ENCODE data around the gene ACTN2. TPM values are rescaled to one million over a fixed set of nuclear protein-coding genes. Genes with fewer than 3 reads are reported as not detected.

The ACTN2 gene
- total and polyA plus RNA-seq, 8 donors = 0.37 to 17.4 (median 1.9) TPM; not detected in 1

DNA sequence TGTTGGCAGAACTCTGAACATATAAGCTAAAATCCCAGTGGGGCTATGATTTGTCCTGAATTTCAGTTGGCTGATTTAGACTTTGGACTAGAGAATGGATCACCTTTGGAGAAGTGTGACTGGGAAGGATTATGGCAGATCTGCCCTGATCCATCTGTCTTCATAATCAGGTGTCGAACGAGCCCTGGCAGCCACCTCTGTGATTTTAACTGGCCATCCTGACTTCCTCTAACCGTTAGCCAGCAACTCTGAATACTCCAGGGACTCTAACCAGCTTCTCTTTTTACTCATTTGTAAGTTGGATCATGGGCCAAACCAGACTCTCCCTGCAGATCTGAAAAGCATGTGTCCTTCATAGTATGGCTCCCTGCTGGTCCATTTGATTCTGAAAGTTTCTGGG lies 32.0 kb downstream of the ACTN2 start:
- Histone ChIP-seq H3K27me3 (peaks cover 0 to 3% (median 0%) of the 10 kb centered on the region in 3 donors), H3K27ac (no peak overlapping the region), H3K4me1 (peaks cover 0 to 19% (median 0%) of the 10 kb centered on the region in 4 donors), H3K9me3 (no peaks in the 10 kb centered on the region), H3K36me3 (no peaks in the 10 kb centered on the region), H3K4me3 (no peak overlapping the region)
- no peak for DNase-seq
- WGBS, 5 donors = 51 to 66% (median 61%) methylated on average over 3 of the region's 3 CpGs
- intact Hi-C loops (cut with DNase I; ENCODE audit: low total_unique reads) = no loop called here
- TF ChIP-seq, protein P1, sequence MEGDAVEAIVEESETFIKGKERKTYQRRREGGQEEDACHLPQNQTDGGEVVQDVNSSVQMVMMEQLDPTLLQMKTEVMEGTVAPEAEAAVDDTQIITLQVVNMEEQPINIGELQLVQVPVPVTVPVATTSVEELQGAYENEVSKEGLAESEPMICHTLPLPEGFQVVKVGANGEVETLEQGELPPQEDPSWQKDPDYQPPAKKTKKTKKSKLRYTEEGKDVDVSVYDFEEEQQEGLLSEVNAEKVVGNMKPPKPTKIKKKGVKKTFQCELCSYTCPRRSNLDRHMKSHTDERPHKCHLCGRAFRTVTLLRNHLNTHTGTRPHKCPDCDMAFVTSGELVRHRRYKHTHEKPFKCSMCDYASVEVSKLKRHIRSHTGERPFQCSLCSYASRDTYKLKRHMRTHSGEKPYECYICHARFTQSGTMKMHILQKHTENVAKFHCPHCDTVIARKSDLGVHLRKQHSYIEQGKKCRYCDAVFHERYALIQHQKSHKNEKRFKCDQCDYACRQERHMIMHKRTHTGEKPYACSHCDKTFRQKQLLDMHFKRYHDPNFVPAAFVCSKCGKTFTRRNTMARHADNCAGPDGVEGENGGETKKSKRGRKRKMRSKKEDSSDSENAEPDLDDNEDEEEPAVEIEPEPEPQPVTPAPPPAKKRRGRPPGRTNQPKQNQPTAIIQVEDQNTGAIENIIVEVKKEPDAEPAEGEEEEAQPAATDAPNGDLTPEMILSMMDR (IDR thresholded peaks at IDR 0.05) = no peak
- TF ChIP-seq POLR2AphosphoS5 (IDR thresholded peaks at IDR 0.05) (no peak), EP300 (IDR thresholded peaks at IDR 0.05) (no peak), POLR2A (IDR thresholded peaks at IDR 0.05) (no peak)

DNA sequence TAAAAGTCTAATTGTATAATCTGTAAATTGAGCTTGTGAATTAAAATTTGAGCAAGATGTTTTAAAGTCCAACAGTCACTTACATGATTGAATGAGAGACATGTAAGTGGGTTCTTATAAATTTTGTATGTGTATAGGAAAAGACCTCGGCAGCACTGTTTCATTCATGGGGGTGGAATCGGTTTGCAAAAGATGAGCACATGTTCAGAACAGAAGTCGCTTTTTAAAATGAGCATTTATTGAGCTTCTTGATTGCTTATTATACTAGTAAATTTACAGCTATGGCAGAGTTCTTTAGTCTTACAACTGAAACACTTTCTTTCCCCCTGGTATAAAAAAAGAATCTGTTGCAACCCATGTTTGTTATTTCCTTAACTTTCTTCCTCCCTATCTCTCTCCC lies 33.9 kb downstream of the ACTN2 start:
- intact Hi-C loops (cut with DNase I; ENCODE audit: low total_unique reads) = no loop called here
- H3K36me3 ChIP-seq = no peaks in the 10 kb centered on the region
- no peak for DNase-seq
- peaks cover 0 to 19% (median 0%) of the 10 kb centered on the region in 4 donors for H3K4me1 ChIP-seq
- WGBS, 5 donors = 51 to 72% (median 55%) methylated on average over 3 of the region's 3 CpGs
- H3K9me3 ChIP-seq = no peaks in the 10 kb centered on the region
- no peak overlapping the region for H3K4me3 ChIP-seq
- no peak overlapping the region for H3K27ac ChIP-seq
- TF ChIP-seq POLR2AphosphoS5 (IDR thresholded peaks at IDR 0.05) (no peak), POLR2A (IDR thresholded peaks at IDR 0.05) (no peak), EP300 (IDR thresholded peaks at IDR 0.05) (no peak)
- TF ChIP-seq, protein P1 (IDR thresholded peaks at IDR 0.05) = no peak
- H3K27me3 ChIP-seq = peaks cover 0 to 3% (median 0%) of the 10 kb centered on the region in 3 donors

DNA sequence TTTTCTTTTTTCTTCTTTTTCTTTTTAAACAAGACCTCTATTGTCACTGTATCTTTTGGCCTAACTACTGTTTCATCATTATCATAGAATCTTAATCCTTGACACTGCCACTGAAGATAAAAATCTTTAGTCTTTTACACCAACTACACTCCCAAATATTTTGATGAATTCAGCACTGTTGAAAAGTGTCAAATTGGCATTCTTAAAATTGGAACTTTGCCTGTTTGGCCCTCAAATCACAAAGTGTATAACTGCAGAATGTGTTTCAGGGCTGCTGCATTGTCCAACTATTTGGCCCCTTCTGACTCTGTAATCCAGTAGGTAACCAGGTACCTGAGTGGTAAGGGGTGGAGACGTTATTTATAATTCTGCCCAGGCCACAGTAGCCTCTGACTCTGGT lies 34.3 kb downstream of the ACTN2 start:
- intact Hi-C loops (cut with DNase I; ENCODE audit: low total_unique reads) = no loop called here

DNA sequence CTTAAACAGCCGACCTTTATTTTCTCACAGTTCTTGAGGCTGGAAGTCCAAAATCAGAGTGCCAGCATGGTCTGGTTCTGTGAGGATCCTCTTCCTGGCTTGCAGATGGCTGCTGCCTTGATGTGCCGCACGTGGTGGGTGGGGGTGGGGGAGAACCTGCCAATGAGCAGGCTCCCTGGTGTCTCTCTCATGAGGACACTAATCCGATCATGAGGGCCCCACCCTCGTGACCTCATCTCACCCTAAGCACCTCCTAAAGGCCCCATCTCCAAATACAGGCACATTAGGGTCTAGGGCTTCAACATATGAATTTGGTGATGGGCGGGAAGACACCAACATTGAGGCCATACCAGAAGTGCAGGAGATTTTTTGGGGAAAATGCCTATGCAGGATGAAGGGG lies 37.8 kb downstream of the ACTN2 start:
- intact Hi-C loops (cut with DNase I; ENCODE audit: low total_unique reads) = no loop called here
- H3K4me1 ChIP-seq = no peaks in the 10 kb centered on the region
- no peak overlapping the region for H3K4me3 ChIP-seq
- TF ChIP-seq, protein P1 (IDR thresholded peaks at IDR 0.05) = no peak
- TF ChIP-seq POLR2AphosphoS5 (IDR thresholded peaks at IDR 0.05) = no peak
- TF ChIP-seq POLR2A (IDR thresholded peaks at IDR 0.05) = no peak
- no peak for TF ChIP-seq EP300 (IDR thresholded peaks at IDR 0.05)
- no peak for DNase-seq
- 72 to 79% (median 76%) methylated on average over 6 of the region's 6 CpGs for WGBS, 5 donors
- H3K36me3 ChIP-seq = peaks cover 0 to 3% (median 0%) of the 10 kb centered on the region in 4 donors
- H3K27ac ChIP-seq = no peak overlapping the region
- no peaks in the 10 kb centered on the region for H3K9me3 ChIP-seq
- no peaks in the 10 kb centered on the region for H3K27me3 ChIP-seq

More for the DNA sequence above, 34.3 kb downstream of the ACTN2 start:
- no peak overlapping the region for H3K4me3 ChIP-seq
- no peak for TF ChIP-seq POLR2A (IDR thresholded peaks at IDR 0.05)
- no peak for TF ChIP-seq EP300 (IDR thresholded peaks at IDR 0.05)
- TF ChIP-seq, protein P1 (IDR thresholded peaks at IDR 0.05) = no peak
- no peak for TF ChIP-seq POLR2AphosphoS5 (IDR thresholded peaks at IDR 0.05)
- no peaks in the 10 kb centered on the region for H3K9me3 ChIP-seq
- no peak for DNase-seq
- peaks cover 0 to 16% (median 0%) of the 10 kb centered on the region in 4 donors for H3K4me1 ChIP-seq
- WGBS, 5 donors = 46 to 63% (median 50%) methylated on average over 1 of the region's 1 CpG
- no peak overlapping the region for H3K27ac ChIP-seq
- H3K27me3 ChIP-seq = peaks cover 0 to 3% (median 0%) of the 10 kb centered on the region in 3 donors
- H3K36me3 ChIP-seq = no peaks in the 10 kb centered on the region
